Gastroesophageal sphincter (tissue), 3 donors: ENCODE measurements around the gene PI4KA.

Experiments used
- EP300 ChIP-seq: sonication (generic); formaldehyde crosslinking; IDR thresholded peaks from one replicate; pipeline ENCODE4 v1.6.1; 2017; ENCODE audit warnings: antibody characterized with exemption, mild to moderate bottlenecking
- POLR2A ChIP-seq, 2 donors: fragments of 450-650 bp; IDR thresholded peaks; one replicate each; pipeline ENCODE4 v1.6.1; 2017; ENCODE audit warnings: antibody characterized with exemption in 2 of 2, mild to moderate bottlenecking in 2 of 2, moderate library complexity in 1 of 2
- TF ChIP-seq, protein P1 (sequence below), 4 experiments: fragments of 200-600 bp in 2 of 4; fragments of 450-650 bp in 2 of 4; sonication (generic) in 1 of 4; IDR thresholded peaks; one replicate each; pipeline ENCODE4 v1.5.1; 2017 to 2019; ENCODE audit warnings: antibody characterized with exemption in 4 of 4, mild to moderate bottlenecking in 2 of 4, moderate library complexity in 2 of 4

DNA sequence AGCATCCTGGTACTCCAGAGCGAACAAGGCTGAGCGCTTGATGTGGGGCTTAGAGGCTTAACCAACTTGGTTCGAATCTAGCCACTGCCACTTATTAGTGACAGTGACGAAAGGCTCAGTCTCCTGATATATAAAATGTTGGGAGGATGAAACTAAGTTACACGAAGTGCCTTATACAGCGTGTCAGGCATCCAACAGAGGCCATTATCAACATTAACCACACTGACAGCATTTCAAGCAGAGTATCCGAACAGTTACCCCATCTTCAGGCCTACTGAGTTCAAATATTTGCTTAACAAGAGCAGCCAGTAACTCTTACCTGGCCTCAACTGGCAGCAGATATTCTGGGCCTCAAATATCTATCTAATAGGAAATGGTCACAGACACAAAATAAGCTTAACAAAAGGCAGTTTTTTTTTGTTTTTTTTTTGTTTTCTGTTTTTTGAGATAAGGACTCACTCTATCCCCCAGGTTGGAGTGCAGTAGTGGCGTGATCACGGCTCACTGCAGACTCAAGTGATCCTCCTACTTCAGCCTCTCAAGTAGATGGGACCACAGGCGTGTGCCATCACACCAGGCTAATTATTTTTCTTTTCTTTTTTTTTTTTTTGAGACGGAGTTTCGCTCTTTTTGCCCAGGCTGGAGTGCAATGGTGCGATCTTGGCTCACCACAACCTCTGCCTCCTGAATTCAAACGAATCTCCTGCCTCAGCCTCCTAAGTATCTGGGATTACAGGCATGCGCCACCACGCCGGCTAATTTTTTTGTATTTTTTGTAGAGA is 81.8 kb downstream of the PI4KA start:
- TF ChIP-seq, protein P1, sequence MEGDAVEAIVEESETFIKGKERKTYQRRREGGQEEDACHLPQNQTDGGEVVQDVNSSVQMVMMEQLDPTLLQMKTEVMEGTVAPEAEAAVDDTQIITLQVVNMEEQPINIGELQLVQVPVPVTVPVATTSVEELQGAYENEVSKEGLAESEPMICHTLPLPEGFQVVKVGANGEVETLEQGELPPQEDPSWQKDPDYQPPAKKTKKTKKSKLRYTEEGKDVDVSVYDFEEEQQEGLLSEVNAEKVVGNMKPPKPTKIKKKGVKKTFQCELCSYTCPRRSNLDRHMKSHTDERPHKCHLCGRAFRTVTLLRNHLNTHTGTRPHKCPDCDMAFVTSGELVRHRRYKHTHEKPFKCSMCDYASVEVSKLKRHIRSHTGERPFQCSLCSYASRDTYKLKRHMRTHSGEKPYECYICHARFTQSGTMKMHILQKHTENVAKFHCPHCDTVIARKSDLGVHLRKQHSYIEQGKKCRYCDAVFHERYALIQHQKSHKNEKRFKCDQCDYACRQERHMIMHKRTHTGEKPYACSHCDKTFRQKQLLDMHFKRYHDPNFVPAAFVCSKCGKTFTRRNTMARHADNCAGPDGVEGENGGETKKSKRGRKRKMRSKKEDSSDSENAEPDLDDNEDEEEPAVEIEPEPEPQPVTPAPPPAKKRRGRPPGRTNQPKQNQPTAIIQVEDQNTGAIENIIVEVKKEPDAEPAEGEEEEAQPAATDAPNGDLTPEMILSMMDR (IDR thresholded peaks at IDR 0.05): no peak
- TF ChIP-seq EP300 (no peak), POLR2A (IDR thresholded peaks at IDR 0.05) (no peak)
